Cardiac muscle cell (in vitro differentiated cells and primary cell): ENCODE data around the gene AAGAB. TPM values are rescaled to one million over a fixed set of nuclear protein-coding genes. Genes with fewer than 3 reads are reported as not detected.

Experiments
- DNase-seq, 2 donors: peaks; one replicate each; pipeline versions ENCODE4 v3.0.0 to v3.0.0-alpha.2; 2010 to 2017; ENCODE audit warnings: low read depth in 1 of 2, low spot score in 1 of 2
- H3K27ac ChIP-seq: fragments of 200-600 bp; sonication (generic); 2 replicates; pipeline ENCODE4 v1.5.1; 2016
- H3K27me3 ChIP-seq: fragments of 200-600 bp; sonication (generic); 2 replicates; pipeline ENCODE4 v1.6.0; 2016; ENCODE audit warnings: control low read depth
- H3K36me3 ChIP-seq: fragments of 200-600 bp; sonication (generic); 2 replicates; pipeline ENCODE4 v1.5.1; 2016; ENCODE audit warnings: control low read depth
- H3K4me1 ChIP-seq: fragments of 200-600 bp; sonication (generic); 2 replicates; pipeline ENCODE4 v1.8.1; 2017; ENCODE audit warnings: low read depth, mild to moderate bottlenecking, mixed run types
- H3K4me3 ChIP-seq: fragments of 200-600 bp; sonication (generic); 2 replicates; pipeline ENCODE4 v1.5.1; 2016; ENCODE audit warnings: mild to moderate bottlenecking
- H3K9me3 ChIP-seq: fragments of 200-600 bp; sonication (generic); 2 replicates; pipeline ENCODE4 v1.5.1; 2017; ENCODE audit warnings: low read depth, mild to moderate bottlenecking, control low read depth
- CTCF ChIP-seq: IDR thresholded peaks from 2 replicates; pipeline ENCODE4 v1.5.1; 2012; ENCODE audit warnings: low read depth, mild to moderate bottlenecking, low read length
- polyA plus RNA-seq: library from polyadenylated mRNA; unstranded; fragments of >200 nt; fragmentation: Nextera tagmentation; extraction: Ambion mirVana; gene quantifications from 2 replicates; pipeline ENCODE4 v1.2.1, GENCODE V29; 2016
- total RNA-seq: library from RNA; depleted of rRNA; stranded (reverse); fragments of >200 nt; gene quantifications from 2 replicates; pipeline ENCODE4 v1.2.3, GENCODE V29; 2016

Gene AAGAB
- total and polyA plus RNA-seq, 2 experiments from 2014 or later: 27.8 to 45.3 TPM

- TF ChIP-seq CTCF: no peak
- DNase-seq: no peak
- Histone ChIP-seq H3K27me3 (no peaks in the 10 kb centered on the region), H3K36me3 (peaks cover 9% of the 10 kb centered on the region), H3K27ac (no peak overlapping the region), H3K4me1 (no peaks in the 10 kb centered on the region), H3K4me3 (no peak overlapping the region), H3K9me3 (no peaks in the 10 kb centered on the region)
Measured at GRCh38 chr15:67210555-67211168, 43.8 kb downstream of the AAGAB start.

- TF ChIP-seq CTCF: no peak
- H3K4me3 ChIP-seq: no peak overlapping the region
- peaks cover 9% of the 10 kb centered on the region for H3K36me3 ChIP-seq
- no peaks in the 10 kb centered on the region for H3K9me3 ChIP-seq
- no peaks in the 10 kb centered on the region for H3K4me1 ChIP-seq
- DNase-seq: no peak
- no peaks in the 10 kb centered on the region for H3K27me3 ChIP-seq
- no peak overlapping the region for H3K27ac ChIP-seq
Measured at GRCh38 chr15:67208396-67208795, 46.1 kb downstream of the AAGAB start.

GRCh38 chr15:67207555-67208207 is 46.8 kb downstream of the AAGAB start:
- Histone ChIP-seq H3K36me3 (peaks cover 9% of the 10 kb centered on the region), H3K4me1 (no peaks in the 10 kb centered on the region), H3K27ac (no peak overlapping the region), H3K4me3 (no peak overlapping the region), H3K27me3 (no peaks in the 10 kb centered on the region), H3K9me3 (no peaks in the 10 kb centered on the region)
- TF ChIP-seq CTCF: no peak
- no peak for DNase-seq

GRCh38 chr15:67202991-67203390 is 51.5 kb downstream of the AAGAB start:
- TF ChIP-seq CTCF: no peak
- no peak overlapping the region for H3K27ac ChIP-seq
- no peak overlapping the region for H3K4me3 ChIP-seq
- H3K36me3 ChIP-seq: peaks cover 3% of the 10 kb centered on the region
- no peaks in the 10 kb centered on the region for H3K9me3 ChIP-seq
- no peak for DNase-seq
- peaks cover 16% of the 10 kb centered on the region for H3K4me1 ChIP-seq
- H3K27me3 ChIP-seq: no peaks in the 10 kb centered on the region

- Histone ChIP-seq H3K9me3 (no peaks in the 10 kb centered on the region), H3K4me3 (no peak overlapping the region), H3K27ac (peak overlapping the region; percentile 88), H3K4me1 (peaks cover 16% of the 10 kb centered on the region), H3K36me3 (no peaks in the 10 kb centered on the region), H3K27me3 (no peaks in the 10 kb centered on the region)
- no peak for DNase-seq
- TF ChIP-seq CTCF: no peak
Measured at GRCh38 chr15:67202091-67202490, 52.4 kb downstream of the AAGAB start.
